Measurements from ENCODE around the gene STYXL2.

STYXL2 gene

DNA sequence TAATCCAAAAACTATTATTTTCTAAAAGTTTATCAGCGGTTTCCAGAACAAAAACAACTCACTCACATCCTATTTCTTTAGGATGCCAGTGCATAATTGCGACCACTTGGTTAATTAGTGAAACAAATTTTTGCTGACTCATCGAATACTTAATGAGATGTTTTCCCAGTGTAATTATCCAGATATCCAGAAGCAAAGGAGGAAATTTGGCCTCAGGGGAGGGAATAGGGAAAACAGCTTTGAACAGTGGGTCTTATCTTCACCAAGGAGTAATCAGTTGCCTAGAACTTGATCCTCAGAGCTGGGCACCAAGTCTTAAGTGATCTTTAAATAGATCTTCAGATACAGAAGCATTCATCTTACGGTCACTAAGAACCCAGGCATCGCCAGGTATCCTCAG lies 24.3 kb downstream of the STYXL2 start:
- TF ChIP-seq, protein P1, sequence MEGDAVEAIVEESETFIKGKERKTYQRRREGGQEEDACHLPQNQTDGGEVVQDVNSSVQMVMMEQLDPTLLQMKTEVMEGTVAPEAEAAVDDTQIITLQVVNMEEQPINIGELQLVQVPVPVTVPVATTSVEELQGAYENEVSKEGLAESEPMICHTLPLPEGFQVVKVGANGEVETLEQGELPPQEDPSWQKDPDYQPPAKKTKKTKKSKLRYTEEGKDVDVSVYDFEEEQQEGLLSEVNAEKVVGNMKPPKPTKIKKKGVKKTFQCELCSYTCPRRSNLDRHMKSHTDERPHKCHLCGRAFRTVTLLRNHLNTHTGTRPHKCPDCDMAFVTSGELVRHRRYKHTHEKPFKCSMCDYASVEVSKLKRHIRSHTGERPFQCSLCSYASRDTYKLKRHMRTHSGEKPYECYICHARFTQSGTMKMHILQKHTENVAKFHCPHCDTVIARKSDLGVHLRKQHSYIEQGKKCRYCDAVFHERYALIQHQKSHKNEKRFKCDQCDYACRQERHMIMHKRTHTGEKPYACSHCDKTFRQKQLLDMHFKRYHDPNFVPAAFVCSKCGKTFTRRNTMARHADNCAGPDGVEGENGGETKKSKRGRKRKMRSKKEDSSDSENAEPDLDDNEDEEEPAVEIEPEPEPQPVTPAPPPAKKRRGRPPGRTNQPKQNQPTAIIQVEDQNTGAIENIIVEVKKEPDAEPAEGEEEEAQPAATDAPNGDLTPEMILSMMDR (IDR thresholded peaks at IDR 0.05) = no peak
- TF ChIP-seq ZFX (IDR thresholded peaks at IDR 0.05; ENCODE audit: borderline replicate concordance) = no peak
- H3K27ac ChIP-seq = no peak overlapping the region

DNA sequence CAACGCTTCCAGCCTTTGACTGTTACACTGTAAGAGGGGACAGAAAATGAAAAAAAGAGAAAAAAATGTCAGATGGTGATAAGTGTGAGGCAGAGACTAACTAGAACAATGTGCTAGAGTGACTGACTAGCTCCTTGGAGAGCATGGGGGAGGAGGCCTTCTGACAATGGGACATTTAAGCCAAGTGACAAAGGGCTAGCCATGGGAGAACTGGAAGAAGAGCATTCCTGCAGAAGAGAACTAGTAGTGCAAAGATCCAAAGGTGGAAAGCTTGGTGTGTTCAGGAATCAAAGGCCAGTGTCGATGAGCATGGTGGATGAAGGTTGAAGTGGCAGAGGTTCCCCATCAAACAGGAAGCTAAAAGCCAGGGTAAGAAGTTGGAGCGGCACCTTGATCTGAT lies 25.8 kb downstream of the STYXL2 start:
- no peak overlapping the region for H3K27ac ChIP-seq
- no peak for TF ChIP-seq ZFX (IDR thresholded peaks at IDR 0.05; ENCODE audit: borderline replicate concordance)
- TF ChIP-seq, protein P1 (IDR thresholded peaks at IDR 0.05) = no peak

DNA sequence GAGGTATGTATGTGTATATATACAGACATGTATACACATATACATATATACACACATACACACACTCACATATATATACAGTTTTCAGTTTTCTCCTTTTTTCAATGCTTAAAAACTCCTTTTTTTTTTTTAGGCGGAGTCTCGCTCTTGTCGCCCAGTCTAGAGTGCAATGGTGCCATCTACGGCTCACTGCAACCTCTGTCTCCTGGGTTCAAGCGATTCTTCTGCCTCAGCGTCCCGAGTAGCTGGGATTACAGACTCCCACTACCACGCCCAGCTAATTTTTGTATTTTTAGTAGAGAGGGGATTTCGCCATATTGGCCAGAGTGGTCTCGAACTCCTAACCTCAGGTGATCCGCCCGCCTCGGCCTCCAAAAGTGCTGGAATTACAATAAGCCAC lies 27.0 kb downstream of the STYXL2 start:
- H3K27ac ChIP-seq = no peak overlapping the region
- TF ChIP-seq, protein P1 (IDR thresholded peaks at IDR 0.05) = no peak
- no peak for TF ChIP-seq ZFX (IDR thresholded peaks at IDR 0.05; ENCODE audit: borderline replicate concordance)

DNA sequence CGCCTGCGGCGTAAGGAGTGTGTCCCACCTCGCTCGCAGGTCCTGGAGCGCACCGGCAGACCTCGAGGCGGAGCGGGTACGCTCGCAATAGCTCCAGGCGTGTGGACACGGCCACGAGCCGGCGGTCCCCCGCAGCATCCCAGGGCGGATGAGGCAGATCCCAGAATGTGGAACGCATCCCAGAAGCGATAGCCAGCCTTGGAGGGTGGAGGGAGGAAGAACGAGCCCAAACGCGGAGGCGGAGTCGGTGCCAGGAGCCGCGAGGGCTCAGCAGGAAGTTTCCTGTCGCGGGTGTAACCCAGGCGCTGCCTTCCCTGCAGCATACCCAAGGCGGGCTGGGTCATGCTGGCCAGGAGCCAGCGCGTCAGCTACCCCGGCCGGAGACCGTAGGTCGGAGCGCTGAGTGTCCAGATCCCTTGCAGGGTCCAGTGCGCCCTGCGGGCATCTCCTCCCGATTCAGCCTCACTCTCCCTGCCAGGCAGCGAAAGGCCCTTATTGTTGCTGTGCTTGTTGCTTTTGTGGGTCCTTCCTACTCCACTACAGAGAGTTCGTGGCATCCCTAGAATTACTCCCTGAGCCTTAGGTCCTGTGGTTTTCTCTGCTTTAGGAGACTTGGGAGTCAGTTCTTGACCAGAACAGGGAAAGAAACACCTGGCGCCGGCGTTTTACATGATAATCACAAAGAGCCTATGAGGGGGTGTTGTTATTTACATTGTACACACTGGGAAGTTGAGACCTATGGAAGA lies 27.7 kb downstream of the STYXL2 start:
- H3K27ac ChIP-seq = no peak overlapping the region
- TF ChIP-seq, protein P1 (IDR thresholded peaks at IDR 0.05) = no peak
- no peak for TF ChIP-seq ZFX (IDR thresholded peaks at IDR 0.05; ENCODE audit: borderline replicate concordance)

DNA sequence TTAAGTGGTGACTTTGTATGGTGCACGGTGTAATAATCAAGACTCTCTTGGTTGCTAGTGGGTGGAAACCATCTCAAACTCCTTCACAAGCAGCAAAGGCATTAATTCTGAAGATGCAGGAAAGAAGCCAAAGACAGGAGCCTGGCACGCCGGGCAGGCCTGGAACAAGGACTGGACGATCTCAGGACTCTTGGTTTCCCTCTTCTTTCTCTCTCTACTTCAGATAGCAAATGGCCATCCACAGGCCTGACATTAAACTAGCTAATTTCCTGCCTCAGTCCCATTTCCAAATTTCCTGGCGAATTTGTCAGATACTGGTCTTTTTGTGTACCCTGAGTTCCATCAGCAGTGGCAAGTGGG lies 28.2 kb downstream of the STYXL2 start:
- TF ChIP-seq, protein P1 (IDR thresholded peaks at IDR 0.05) = no peak
- no peak for TF ChIP-seq ZFX (IDR thresholded peaks at IDR 0.05; ENCODE audit: borderline replicate concordance)
- H3K27ac ChIP-seq = no peak overlapping the region

DNA sequence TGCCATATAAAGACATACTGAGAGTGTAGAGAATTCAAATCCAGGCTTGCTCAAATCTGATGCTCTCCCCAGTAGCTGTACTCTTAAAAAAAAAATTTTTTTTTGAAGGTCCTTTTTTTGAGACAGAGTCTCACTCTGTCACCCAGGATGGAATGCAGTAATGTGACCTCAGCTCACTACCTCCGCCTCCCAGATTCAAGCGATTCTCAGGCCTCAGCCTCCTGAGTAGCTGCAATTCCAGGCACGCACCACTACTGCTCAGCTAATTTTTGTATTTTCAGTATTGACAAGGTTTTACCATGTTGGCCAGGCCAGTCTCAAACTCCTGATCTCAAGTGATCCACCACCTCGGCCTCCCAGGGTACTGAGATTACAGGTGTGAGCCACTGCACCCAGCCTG lies 28.7 kb downstream of the STYXL2 start:
- TF ChIP-seq, protein P1 (IDR thresholded peaks at IDR 0.05) = no peak
- TF ChIP-seq ZFX (IDR thresholded peaks at IDR 0.05; ENCODE audit: borderline replicate concordance) = no peak
- no peak overlapping the region for H3K27ac ChIP-seq

DNA sequence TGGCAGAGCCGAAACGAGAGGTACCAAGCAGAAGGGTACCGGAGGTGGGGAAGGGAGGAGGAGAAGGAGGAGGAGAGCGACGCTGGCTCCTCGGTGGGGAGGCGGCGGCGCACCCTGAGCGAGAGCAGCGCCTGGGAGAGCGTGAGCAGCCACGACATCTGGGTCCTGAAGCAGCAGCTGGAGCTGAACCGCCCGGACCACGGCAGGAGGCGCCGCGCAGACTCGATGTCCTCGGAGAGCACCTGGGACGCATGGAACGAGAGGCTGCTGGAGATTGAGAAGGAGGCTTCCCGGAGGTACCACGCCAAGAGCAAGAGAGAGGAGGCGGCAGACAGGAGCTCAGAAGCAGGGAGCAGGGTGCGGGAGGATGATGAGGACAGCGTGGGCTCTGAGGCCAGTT lies 32.4 kb downstream of the STYXL2 start:
- TF ChIP-seq, protein P1 (IDR thresholded peaks at IDR 0.05) = peak; percentile 4; the same call in 1 of the 2 replicates
- TF ChIP-seq ZFX (IDR thresholded peaks at IDR 0.05; ENCODE audit: borderline replicate concordance) = no peak
- H3K27ac ChIP-seq = no peak overlapping the region
